Astrocyte of the cerebellum (primary cell): ENCODE data around the gene BRCA2.

Experiments
- DNase-seq: peaks from one replicate; pipeline ENCODE4 v3.0.0-alpha.2; 2011; ENCODE audit warnings: low read depth
- H3K4me3 ChIP-seq: 2 replicates; pipeline ENCODE4 v1.5.1; 2011; ENCODE audit warnings: mild to moderate bottlenecking, low read depth, low read length, moderate library complexity
- CTCF ChIP-seq: IDR thresholded peaks from 2 replicates; pipeline ENCODE4 v1.5.1; 2012; ENCODE audit warnings: low read length, low read depth, moderate library complexity, mild to moderate bottlenecking; ENCODE audit errors: missing control alignments
- in situ Hi-C: cut with HindIII; loops from 2 replicates; pipeline ENCODE4 v1.10.0; 2017; ENCODE audit warnings: low sequenced_read_pairs

Gene BRCA2

GRCh38 chr13:32309312-32310133 lies 5.8 kb upstream of the BRCA2 start:
- in situ Hi-C loops: no loop called here
- TF ChIP-seq CTCF: no peak
- no peak for DNase-seq
- H3K4me3 ChIP-seq: no peak overlapping the region

- in situ Hi-C loops: no loop called here
- DNase-seq: peak; percentile 42
- peak; percentile 67 for TF ChIP-seq CTCF
- no peak overlapping the region for H3K4me3 ChIP-seq
Observed at GRCh38 chr13:32310134-32310706, 5.1 kb upstream of the BRCA2 start.

GRCh38 chr13:32311188-32311897 lies 4.0 kb upstream of the BRCA2 start:
- no peak for DNase-seq
- no peak for TF ChIP-seq CTCF
- in situ Hi-C loops: no loop called here
- H3K4me3 ChIP-seq: no peak overlapping the region

- TF ChIP-seq CTCF: no peak
- peak overlapping the region; percentile 69 for H3K4me3 ChIP-seq
- in situ Hi-C loops: no loop called here
- peak; percentile 27 for DNase-seq
Observed at GRCh38 chr13:32314271-32315237, 754 bp upstream of the BRCA2 start.

- in situ Hi-C loops: no loop called here
- no peak for DNase-seq
- H3K4me3 ChIP-seq: peak overlapping the region; percentile 69
- no peak for TF ChIP-seq CTCF
Observed at GRCh38 chr13:32316028-32316339, 676 bp downstream of the BRCA2 start.

GRCh38 chr13:32316501-32316900 lies 1.2 kb downstream of the BRCA2 start:
- in situ Hi-C loops: no loop called here
- DNase-seq: no peak
- H3K4me3 ChIP-seq: peak overlapping the region; percentile 69
- TF ChIP-seq CTCF: no peak
